GM12892 (cell line): Measurements from ENCODE around the gene PSMC5.
A peak's percentile ranks its signal among the peaks of the same experiment; 100 is the strongest.

Experiments used
- DNase-seq: peaks from one replicate; pipeline ENCODE4 v3.0.0; 2011; ENCODE audit not compliant: insufficient read length
- FAIRE-seq: peaks from 2 replicates; lab custom pipeline; 2011; peaks lifted over from hg19 to GRCh38; lab: Jason Lieb, UNC
- POLR2A ChIP-seq: IDR thresholded peaks from 2 replicates; pipeline ENCODE4 v1.6.1; 2011; ENCODE audit warnings: low read depth, low read length, control low read depth
- POLR2AphosphoS5 ChIP-seq: IDR thresholded peaks from 2 replicates; pipeline ENCODE4 v1.6.1; 2011; ENCODE audit warnings: low read depth, low read length, control low read depth
- TAF1 ChIP-seq: IDR thresholded peaks from 2 replicates; pipeline ENCODE4 v1.6.1; 2011; ENCODE audit warnings: low read depth, mild to moderate bottlenecking, control low read depth, low read length, borderline replicate concordance

The PSMC5 gene

DNA sequence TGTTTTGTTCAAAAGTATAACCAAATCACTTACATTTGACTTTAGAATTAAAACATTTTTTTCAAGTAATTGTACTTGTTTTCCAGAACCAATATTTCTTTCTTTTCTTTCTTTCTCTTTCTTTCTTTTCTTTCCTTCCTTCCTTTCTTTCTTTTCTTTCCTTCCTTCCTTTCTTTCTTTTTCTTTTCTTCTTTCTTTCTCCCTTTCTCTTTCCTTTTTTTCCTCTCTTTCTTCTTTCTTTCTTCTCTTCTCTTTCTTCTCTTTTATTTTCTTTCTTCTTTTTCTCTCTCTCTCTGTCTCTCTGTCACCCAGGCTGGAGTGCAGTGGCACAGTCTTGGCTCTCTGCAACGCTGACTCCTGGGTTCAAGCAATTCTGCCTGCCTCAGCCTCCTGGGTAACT, 26.4 kb upstream of the PSMC5 start:
- no peak for TF ChIP-seq POLR2A
- no peak for TF ChIP-seq POLR2AphosphoS5
- TF ChIP-seq TAF1: no peak
- no peak for DNase-seq
- FAIRE-seq: no peak

DNA sequence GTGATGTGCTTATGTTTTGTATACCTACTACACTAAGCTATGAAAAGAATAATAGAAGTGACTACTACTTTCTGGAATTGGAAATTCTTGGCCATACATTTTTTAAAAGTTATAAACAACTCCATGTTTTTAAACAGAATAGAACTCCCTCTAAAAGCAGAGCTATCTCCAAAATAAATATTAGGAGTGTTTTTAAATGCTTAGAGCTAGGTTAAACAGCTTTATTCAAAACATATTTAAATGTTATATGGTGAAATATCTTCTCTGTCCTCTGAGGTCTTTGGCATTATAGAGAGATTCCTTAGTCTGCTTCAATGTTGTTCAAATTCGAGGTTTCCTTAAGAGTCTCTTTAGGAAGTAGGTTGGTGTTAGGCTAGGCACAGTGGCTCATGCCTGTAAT, 22.9 kb upstream of the PSMC5 start:
- no peak for DNase-seq
- TF ChIP-seq POLR2AphosphoS5: no peak
- TF ChIP-seq POLR2A: no peak
- TF ChIP-seq TAF1: no peak
- FAIRE-seq: no peak

DNA sequence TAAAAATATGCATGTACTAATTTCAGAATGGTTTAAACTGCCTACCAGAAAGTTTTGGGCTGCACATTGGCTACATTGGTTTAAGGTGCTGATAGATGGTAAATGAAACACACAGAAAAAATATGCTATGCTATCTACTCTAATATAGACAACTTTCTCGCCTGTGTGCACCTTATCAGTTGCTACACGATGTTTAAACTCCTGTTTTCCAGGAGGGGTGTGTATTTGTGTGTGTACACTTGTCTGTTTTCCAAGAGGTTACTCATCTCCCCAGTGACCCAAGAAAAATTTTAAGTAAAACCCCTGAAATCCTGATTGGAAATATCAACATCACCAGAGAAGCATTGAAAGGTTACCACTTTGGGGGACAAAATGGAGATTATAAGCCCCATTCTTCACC, 21.6 kb upstream of the PSMC5 start:
- FAIRE-seq (no peak), DNase-seq (no peak)
- TF ChIP-seq POLR2AphosphoS5 (no peak), POLR2A (no peak), TAF1 (no peak)

DNA sequence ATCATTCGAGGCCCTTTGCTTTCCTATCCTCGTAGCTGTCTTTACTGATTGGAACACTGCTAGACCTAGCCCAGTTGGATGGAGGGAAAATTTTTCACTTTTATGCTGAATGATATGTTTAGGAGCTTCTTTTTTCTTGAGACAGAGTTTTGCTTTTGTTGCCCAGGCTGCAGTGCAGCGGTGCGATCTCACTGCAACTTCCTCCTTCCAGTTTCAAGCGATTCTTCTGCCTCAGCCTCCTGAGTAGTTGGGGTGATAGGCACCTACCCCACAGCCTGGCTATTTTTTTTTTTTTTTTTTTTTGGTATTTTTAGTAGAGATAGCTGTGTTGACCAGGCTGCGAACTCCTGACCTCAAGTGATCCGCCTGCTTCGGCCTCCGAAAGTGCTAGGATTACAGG, 17.3 kb upstream of the PSMC5 start:
- no peak for FAIRE-seq
- DNase-seq: no peak

DNA sequence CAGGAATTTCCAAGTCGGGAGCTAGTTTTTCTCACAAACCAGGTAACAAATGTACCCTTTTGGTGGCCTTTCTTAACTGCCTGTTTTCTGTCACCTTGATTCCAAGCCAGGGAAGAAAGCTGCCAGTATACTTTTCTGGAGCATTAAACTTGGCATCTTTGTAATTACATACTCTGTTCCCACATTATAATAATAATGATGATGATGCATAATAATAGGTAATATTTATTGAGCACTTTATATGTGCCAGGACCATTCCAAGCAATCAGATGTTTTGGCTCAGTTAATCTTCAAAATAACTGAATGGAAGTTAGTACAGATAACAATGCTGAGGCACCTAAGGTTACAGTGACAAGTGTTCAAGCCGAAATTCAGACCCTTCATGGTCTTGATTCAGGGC, 11.1 kb upstream of the PSMC5 start:
- TF ChIP-seq POLR2AphosphoS5 (no peak), TAF1 (no peak), POLR2A (no peak)
- no peak for DNase-seq
- FAIRE-seq: no peak

More for the DNA sequence above, 17.3 kb upstream of the PSMC5 start:
- TF ChIP-seq POLR2AphosphoS5 (no peak), TAF1 (no peak), POLR2A (no peak)

DNA sequence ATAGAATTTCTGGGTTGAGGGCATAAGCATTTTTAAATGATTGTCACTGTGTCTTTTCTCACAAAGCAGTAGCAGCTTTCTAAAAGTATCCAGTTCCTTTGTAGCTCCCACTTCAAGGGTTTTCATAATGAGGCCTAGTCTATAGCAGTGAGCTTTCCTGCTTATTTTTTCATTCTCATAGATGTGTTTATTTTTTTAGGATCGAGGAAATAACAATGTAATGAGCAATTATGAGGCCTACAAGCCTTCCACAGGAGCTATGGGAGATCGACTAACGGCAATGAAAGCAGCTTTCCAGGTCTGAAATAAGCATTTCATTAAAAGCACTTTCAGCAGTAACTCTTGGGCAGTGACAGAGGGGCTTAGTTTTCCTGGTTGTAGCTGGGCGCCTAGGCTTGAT, 10.6 kb upstream of the PSMC5 start:
- no peak for FAIRE-seq
- no peak for DNase-seq

DNA sequence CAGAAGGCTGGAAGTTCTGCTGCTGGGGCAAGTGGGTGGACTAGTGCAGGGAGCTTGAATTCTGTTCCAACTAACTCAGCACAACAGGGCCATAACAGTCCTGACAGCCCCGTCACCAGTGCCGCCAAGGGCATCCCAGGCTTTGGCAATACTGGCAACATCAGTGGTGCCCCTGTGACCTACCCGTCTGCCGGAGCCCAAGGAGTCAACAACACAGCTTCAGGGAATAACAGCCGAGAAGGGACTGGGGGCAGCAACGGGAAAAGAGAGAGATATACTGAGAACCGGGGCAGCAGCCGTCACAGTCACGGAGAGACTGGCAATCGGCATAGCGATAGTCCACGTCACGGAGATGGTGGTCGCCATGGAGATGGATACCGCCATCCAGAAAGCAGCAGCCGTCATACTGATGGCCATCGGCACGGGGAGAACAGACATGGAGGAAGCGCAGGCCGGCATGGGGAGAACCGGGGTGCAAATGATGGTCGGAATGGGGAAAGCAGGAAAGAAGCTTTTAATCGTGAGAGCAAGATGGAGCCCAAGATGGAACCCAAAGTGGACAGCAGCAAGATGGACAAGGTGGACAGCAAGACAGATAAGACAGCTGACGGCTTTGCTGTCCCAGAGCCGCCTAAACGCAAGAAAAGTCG, 9.4 kb upstream of the PSMC5 start:
- FAIRE-seq (no peak), DNase-seq (no peak)
- TF ChIP-seq POLR2AphosphoS5 (no peak), POLR2A (no peak; the same call in 1 of the 2 replicates), TAF1 (no peak)

More for the DNA sequence above, 10.6 kb upstream of the PSMC5 start:
- TF ChIP-seq POLR2A (no peak), TAF1 (no peak), POLR2AphosphoS5 (no peak)

DNA sequence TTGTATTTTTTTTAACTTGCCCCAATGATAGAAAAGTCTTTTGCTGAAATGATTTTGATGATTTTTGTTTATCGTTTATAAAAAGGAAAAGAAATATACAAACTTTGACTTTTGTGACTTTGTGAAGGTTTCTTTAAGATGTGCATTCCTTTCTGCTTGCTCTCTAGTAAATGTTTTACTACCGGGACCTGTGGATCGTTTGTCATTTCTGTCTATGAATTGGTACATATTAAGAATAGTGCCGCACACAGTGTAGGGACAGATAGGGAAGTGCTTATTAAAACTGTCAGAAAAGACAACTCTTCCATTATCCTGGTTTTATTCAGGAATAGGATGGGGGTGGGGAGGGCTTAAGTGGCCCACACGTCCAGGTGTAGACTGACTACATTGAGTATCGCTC, 8.1 kb upstream of the PSMC5 start:
- DNase-seq (no peak), FAIRE-seq (no peak)
- TF ChIP-seq TAF1 (no peak), POLR2A (no peak), POLR2AphosphoS5 (no peak; the same call in 1 of the 2 replicates)

DNA sequence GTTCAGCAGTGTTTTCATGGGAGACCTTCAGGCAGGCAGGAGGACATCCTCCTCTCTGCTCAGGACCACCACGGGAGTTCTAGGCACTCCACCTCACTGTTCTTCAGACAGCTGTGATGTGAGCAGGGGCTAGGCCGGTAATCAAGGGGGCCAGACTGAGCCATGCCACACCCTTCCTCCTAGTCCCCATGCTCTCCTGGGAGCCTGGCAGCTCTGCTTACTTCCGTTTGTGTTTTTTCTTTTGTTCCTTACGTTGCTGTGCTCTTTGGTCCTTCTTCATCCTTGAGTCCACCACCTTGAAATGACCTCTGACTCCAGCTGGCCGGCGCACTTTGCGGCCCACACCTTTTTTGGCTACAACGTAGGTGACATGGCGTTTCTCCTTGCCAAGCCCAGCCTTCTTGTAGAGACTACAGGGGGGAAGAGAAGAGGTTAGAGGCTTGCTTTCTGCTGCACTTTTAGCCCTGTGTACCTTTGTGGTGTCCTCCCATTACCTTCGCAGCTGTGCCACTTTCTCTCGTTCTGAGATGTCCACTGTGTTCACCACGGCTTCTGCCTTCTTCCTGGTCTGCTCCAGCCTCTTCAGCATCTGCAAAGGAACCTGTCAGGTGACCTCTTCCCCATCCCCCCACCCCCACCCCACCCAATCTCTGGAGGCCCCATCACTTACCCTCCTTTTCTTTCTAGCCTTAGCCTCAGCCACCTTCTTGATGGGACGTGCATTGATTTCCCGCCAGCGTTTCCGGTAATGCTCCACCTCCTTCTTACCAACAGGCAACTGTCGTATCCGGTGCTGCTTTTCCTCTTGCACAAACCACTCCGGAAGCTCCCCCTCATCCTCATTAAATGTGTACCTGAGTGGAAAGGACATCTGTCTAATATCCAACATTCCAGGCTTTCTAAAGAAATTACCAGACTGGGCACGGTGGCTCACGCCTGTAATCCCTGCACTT, 7.4 kb upstream of the PSMC5 start:
- DNase-seq (no peak), FAIRE-seq (no peak)
- TF ChIP-seq POLR2A: no peak
- TF ChIP-seq POLR2AphosphoS5: no peak
- no peak for TF ChIP-seq TAF1

DNA sequence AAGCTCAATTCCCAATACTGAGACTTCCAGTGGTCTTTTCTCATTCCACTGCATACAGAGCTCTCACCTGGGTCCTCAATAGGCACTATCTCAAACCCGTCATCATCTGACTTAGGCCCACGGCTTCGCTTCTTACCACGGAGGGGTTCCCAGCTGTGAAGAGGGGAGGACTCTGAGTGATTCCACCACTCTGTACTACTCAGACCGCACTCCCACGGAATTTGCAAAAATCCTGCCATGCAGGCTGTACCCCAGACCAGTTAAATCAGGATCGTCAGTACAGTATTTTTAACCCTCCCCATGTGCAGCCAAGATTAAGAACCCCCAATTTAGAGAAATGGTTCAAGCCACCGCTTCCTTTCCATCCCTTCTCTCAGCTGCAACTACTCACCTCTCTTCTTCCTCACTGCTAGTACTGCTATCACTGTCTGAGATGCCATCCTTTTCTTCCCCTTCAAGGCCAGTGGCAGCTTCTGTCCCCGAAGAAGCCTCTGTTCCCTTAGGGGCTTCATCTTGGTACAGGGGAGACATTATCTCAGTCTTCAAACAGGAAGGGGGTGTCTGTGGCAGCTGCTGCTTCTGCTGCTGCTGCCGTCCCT, 6.2 kb upstream of the PSMC5 start:
- TF ChIP-seq TAF1: no peak
- TF ChIP-seq POLR2A: no peak
- peak; percentile 5; the same call in 1 of the 2 replicates for TF ChIP-seq POLR2AphosphoS5
- DNase-seq (no peak), FAIRE-seq (no peak)

DNA sequence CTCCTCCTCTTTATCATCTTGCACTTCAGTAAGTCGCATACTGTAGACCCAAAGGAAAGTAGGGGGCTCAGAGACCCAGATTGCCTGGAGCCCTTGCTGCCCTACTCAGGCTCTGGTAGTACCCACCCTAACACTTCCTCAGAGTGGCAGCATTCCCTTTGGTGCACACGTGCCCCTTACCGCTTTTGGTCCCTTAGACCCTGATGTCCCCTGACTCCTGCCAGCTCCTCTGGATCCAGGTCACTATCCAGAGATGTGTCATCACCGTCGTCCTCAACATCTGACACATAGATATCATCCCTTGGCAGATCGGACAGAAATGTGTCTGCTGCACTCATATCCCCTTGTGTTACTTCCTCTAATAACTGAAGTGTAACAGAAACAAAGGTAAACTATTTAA, 5.4 kb upstream of the PSMC5 start:
- TF ChIP-seq POLR2AphosphoS5 (peak; percentile 12; the same call in 1 of the 2 replicates), TAF1 (no peak), POLR2A (no peak)
- DNase-seq (no peak), FAIRE-seq (no peak)
